Measurements from ENCODE around the gene CYP26B1. TPM values are rescaled to one million over a fixed set of nuclear protein-coding genes. Genes with fewer than 3 reads are reported as not detected.

Gene CYP26B1
- total RNA-seq, 1 donor from 2014 or later = 41.9 TPM

DNA sequence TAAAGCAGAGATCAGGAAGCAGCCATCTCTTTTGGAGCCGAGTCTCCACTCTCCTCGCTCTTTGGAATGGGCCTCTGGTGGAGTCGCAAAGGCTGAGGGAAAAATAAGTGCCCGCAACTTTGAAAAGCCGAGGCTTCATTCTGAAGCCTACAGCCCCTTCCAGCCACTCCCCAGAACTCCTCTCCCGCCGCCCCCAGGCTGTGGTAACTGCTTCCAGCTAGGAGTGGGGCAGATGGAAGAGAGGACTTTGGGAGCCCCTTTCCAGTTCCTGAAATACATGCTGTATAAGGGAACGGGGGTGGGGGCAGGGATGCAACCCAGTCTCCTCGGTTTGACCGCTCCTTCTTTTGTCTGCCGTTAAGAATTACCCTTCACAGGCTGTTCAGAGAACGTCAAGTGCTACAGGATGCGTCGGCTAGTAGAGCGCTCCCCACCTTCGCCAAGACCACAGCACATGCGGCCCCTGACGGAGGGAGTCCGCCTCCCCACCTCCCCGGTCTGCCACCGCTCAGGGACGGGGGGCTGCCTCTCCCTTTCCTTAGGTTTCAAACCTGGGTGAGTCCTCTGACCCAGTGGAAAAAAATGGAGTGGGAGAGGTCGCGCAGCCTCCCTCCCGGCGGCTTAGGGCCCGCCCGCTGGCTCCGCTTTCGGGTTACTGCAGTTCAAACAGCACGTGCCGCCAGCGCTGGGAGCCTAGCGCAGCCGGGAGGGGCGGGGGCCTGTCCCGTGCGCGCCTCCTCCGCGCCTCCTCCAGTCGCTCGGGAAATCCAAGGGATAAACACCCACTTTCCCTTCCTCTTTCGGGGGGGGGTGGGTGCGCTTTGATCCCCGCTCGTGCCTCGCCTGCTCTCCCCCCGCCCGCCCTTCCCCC is 4.9 kb downstream of the CYP26B1 start:
- DNase-seq (ENCODE audit: low spot score) = peak; percentile 93

DNA sequence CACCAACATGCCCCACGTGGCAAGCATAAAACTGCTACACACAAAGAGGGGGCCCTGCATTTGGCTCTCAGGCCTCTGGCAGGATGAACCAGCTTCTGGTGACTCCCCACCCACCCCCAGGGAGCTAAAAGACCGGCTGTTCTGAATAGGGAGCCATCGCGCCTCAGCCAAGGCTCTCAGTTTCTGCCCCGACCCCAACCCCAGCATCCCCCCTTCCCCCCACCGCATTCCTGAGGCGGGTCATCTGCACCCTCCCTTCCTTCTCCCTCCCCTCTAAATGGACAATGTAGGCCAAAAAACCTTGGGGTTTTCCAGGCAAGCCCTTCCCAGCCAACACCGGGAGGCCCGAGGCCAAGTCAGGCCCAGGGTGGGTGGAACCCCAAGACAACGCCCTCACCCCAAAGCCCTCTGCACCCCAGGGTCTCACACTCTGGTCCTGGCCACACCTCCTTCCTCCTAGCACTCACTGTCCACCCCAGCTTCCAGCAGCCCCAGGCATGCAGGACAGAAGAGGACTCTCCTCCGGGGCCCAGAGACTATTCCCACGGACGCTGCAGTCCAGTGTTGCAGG is 5.7 kb downstream of the CYP26B1 start:
- peak; percentile 76 for DNase-seq (ENCODE audit: low spot score)

DNA sequence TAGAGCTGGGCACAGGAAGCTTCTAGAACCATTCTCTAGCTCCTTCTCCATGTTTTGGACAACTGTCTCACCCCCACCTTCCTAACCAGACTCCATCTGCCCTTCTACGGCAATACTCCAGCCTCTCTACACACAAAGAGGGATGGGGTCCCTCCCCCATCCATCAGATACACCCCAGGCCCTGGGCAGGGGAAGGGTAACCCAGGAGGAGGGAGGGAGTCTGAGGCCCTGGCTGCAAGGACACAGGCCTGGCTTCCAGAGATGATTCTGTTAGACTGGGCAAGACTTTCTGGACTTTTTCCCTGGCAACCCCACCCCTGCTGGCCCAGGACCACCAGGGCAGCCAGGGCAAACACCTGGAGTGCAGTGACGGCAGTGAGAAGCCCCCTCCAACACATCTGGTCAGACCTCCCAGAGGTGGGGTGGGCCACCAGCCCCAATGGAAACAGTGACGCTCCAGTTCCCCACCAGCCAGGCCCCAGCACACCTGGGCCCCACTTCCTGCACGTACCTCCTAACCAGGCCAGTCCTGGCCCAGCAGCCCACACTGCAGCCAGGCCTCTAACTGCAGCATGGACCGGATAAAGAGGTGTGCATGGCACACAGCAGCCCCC is 6.5 kb downstream of the CYP26B1 start:
- peak; percentile 75 for DNase-seq (ENCODE audit: low spot score)

DNA sequence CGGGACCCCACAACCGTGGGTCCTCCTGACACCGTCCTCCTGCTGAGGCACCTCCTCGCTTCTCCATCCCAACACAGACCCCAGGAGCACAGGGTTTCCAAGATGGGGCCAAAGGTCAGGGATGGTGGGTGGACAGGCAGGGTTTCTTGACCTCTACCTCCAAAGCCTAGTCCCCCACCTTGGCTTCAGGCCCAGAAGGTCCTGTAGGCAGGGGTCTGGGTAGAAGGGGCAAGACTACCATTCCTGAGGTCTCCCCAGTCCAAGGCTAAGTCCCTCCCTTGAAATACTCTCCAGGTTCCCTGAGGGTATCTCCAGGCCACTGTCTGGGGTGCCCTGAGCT is 7.1 kb downstream of the CYP26B1 start:
- peak; percentile 41 for DNase-seq (ENCODE audit: low spot score)

DNA sequence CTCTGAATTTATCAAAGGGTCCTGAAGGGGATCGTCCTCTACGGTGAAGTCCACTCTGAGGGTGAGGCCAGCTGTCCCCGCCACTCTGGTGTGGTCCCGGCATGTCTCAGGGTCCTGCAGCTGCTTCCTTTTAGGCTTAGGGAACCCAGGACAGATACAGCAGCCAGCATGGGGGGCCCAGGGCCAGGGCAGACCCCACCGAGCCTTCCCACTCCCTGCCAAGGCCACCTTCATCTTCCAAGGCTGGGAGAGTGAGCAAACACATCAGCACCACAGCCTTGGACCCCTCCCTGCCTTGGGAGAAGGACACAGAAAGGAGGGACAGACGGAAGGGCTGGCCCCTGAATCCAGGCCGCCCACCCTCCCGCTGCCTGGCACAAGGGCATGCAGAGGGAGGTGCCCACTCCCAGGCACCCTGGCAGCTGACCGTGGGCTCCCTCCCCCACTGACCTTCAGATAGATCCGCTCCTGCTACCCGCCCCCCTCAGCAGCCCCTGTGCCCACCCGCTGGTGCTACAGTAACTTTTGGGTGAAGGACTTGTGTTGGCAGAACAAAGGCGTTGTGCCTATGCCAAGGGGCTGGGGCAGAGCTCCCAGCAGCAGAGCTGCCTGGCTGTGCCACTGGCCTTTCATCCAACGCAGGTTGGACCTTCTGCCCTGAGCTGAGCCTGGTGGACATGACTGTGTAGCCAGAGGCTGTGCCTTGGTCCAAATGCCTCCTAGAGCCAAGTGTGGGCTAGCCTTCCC is 7.6 kb downstream of the CYP26B1 start:
- peak; percentile 77 for DNase-seq (ENCODE audit: low spot score)

DNA sequence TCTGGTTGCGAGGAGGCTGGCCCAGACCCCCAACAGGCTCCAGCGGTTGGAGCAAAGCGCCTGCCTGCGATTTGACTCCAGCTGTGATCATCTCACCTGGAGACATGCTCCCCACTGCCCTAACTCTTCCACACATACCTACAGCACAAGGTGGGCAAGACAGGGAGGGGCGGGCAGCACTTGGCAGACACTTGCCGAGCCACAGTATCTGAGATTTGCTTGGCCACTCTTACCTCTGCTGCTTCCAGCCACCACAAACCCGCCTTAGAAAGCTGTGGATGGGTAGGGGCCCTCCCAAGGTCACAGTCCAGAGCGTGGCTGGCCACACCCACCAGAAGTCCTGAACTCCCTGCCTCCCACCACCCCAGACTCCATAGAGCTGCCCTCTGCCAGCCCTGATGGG is 8.2 kb downstream of the CYP26B1 start:
- peak; percentile 26 for DNase-seq (ENCODE audit: low spot score)

DNA sequence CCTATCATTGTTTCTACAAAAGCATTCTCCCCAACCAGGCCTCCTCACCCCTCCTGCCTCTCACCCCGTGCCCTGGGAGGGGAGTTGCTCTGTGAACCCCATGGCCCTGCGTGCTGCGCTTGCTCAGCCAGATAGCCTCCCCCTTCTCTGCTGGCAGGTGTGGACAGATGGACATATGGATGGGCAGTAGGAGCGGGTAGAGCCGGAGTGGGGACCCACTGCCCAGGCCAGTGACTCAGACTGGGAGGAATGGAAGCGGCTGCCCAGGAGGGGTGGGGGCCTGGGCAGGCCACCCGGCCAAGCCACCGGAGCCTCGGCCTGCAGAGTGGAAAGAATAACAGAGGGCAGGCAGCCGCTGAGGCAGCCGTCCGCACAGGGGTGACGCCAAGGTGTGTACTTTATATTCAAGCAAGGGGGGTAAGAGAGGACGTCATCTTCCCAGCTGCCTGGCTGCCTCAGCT is 8.7 kb downstream of the CYP26B1 start:
- peak; percentile 85 for DNase-seq (ENCODE audit: low spot score)

DNA sequence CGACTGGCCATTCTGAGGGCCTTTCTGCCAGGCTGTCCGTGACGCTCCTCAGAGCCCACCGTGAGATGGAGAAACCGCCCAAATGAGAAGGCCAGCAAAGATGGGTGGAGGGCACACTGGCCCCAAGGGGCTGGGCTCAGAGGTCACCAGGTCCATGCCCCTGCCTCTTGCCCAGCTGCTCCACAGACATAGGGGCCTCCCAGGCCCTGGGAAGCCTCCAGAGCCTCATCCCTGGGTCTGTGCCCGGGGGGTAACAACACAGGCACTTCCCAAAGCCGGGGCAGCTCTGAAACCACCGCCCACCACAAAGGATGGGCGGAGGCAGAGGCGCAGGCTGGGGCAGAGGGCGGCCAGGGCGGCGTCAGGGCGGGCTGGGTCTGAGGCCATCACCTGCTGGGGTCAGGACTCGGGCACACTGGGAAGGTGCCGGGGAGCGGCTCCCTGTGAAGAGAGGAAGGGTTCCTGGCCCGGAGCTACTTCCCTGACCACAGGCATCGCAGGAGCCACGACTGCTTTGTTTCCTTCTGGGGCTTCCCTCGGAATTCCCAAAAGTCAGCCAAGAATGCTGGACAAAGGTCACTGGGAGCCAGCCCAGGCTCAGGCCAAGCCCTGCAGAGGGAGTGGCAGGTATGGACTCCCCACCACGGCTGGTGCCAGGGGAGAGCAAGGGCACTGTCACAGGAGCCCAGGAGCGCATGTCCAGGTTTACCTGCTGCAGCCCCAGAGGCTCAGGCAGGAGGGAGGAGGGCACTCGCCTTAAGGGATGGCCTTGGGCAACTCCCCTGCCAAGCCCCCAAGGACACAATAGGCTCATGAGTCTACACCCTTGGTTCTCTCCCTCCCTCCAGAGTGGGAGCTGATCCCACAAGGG is 9.4 kb downstream of the CYP26B1 start:
- peak; percentile 85 for DNase-seq (ENCODE audit: low spot score)

DNA sequence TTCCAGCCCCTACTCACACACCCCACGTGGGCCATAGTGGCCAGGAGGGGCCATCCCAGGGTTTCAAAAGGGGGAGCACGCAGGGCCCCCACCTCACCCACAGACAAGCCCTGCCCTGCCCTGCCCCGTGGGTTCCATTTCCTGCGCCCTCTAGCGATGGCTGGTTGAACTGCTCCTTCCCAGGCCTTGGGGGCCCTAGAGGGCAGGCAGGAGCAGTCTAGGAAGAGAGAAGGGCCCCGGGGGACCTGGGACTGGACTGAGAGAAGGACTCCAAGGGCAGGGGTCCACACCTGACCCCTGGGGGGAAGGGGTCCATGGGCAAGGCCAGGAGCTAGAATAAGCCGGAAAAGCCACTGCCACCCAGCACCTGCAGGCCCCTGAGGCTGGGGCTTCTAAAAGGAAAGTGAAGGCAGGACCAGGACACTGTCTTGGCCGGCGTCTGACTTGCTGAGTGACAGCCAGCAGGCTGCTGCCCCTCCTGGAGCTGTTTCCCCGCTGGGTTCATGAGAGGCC is 10.1 kb downstream of the CYP26B1 start:
- peak; percentile 90 for DNase-seq (ENCODE audit: low spot score)

DNA sequence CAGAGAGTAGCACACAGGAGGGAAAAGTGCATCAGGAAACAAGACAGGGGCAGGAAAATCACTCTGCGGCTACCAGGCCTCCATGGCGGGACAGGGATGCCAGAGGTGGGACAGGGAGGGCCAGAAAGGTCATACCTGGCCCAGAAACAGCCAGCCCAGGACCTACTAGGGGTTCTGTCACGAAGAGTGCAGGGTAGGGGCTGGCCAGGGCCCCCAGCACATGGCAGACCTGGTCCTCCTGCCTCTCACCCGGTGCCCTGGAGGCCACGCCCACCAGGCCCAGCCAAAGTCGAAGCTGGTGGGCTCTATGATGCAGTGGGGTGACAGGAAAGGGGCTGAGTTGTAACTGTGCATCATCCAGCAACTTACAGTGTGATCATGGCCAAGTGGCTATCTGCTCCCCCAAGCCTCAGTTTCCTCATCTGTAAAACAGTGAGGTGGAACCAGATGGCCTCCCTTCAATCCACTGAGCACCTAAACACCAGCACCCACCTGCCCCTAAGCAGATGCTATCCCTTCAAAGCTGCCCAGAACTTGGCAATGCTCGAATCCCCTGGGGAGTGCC is 10.6 kb downstream of the CYP26B1 start:
- peak; percentile 33 for DNase-seq (ENCODE audit: low spot score)

DNA sequence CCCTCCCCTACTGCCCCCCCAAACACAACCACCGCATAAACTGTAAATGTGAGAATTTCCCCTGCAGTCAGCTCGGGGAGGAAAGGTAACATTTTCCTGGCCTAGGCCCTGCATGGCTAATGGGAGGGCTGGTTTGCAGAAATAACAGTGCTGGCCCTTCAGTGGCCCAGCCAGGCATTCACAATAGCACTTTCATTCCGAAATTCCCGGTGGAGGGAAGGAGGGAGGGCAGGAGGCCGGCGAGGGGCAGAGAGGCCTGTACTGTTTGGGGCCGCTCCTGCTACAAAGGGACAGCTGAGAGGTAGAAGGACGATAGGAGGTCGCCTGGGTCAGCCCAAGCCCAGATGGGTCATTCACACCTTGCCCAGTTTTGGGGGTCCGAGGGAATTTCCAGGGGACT is 11.3 kb downstream of the CYP26B1 start:
- peak; percentile 78 for DNase-seq (ENCODE audit: low spot score)

DNA sequence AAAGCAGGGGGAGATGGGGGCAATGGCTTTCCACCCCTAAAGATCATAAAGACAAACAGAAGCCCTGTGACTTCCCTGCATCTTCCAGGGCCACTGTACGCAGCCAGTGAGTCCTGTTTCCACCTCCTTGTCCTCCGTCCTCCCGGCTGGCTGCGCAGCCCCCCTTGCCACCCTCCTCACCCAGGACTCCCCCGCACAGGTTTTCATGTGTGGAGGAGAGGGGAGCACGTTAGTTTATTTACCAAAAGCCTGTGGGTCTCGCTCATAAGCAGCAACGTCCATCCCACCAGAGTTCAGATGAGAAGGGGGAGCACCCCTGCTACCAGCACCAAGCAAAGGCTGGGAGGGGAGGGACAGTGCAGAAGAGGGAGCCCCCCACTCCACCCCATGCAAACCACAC is 11.7 kb downstream of the CYP26B1 start:
- peak; percentile 60 for DNase-seq (ENCODE audit: low spot score)

DNA sequence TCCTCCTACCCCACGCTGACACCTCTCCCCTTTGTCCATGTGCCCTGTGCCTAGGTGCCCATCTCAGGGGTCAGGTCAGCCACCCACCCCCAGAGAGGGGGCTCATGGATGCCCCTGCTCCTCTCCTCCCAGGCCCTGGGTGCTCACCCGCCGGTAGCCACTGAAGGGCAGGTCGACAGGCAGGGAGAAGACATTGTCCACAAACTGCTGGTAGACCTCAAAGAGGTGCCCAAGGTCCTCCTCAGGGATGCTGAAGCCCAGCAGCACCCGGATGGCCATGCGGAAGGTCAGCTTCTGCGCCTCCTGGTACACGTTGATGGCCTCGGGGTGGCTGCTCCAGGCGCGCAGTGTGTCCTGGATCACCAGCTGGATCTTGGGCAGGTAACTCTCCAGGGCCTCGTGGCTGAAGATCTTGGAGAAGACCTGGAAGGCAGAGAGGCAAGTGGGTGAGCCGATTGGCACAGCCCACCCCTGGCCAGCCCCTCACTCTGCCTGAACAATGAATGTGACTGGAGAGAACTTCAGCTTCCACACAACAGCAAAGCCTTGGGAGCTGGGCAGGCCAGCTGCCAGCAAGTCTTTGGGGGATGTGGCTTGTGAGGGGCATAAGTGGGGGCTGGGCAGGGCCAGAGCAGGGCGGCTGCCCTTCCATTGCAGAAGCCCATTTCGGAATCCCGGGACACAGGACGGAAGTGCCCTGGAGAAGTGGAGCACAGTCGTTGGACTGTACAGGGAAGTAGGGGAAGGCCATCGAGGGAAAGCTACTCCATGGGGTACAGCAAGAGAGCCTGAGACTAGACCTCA is 12.5 kb downstream of the CYP26B1 start:
- peak; percentile 83 for DNase-seq (ENCODE audit: low spot score)

DNA sequence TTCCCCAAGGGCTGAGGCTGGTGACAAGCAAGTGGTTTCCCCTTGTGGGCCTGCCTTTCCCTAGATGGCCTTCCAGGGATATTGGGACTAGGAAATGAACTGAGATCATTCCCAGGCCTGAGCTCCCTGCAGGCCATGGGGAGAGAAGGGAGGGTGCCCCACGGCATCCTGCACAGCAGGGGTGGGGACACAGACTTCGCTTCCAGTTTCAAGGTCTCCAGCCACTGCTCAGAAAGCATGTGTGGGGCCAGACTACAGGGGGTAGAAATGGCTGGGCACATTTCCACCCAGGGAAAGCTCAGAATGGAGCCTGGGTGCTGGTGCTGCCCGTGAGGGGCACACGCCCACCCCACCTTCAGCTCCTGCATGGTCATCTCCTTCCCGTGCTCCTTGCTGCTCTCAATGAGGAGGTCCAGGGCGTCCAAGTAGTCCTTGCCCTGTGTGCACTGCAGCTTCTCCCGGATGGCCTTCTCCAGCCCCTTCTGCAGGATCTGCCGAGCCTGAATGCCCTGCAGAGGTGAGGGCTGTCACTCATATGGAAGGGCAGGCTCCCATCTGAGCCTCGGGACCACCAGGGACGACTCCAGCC is 13.2 kb downstream of the CYP26B1 start:
- DNase-seq (ENCODE audit: low spot score) = peak; percentile 68

DNA sequence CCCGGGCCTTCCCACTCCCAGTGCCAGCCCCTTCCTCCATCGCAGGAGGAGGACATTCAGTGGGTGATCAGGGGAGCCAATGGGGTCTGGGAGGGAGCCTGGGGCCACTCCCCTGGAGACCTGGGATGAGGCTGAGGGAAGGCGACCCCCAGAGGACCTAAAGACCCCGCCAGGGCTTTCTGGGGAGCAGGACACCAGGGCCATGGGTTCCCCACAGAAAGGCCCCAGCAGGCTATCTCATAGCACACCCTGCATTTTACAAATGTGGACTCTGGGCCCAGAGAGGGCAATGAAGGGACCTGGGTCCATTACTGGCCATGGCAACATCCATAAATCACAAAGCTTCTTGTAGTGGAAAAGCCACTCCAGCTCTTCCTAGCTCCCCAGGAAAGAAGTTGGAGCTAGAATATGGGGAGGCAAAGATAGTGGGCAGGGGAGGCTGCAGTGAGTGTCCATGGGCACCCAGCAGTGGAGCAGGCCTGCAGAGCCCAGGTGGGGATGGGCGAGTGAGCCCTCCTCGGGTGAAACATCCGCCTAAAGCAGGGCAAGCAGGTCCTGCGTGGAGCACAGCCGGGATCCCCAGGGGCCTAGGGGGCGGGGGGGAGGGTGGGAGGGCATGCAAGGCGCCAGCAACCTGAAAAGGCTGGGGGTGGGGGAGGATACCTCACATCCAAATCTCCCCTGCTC is 13.8 kb downstream of the CYP26B1 start:
- peak; percentile 26 for DNase-seq (ENCODE audit: low spot score)

DNA sequence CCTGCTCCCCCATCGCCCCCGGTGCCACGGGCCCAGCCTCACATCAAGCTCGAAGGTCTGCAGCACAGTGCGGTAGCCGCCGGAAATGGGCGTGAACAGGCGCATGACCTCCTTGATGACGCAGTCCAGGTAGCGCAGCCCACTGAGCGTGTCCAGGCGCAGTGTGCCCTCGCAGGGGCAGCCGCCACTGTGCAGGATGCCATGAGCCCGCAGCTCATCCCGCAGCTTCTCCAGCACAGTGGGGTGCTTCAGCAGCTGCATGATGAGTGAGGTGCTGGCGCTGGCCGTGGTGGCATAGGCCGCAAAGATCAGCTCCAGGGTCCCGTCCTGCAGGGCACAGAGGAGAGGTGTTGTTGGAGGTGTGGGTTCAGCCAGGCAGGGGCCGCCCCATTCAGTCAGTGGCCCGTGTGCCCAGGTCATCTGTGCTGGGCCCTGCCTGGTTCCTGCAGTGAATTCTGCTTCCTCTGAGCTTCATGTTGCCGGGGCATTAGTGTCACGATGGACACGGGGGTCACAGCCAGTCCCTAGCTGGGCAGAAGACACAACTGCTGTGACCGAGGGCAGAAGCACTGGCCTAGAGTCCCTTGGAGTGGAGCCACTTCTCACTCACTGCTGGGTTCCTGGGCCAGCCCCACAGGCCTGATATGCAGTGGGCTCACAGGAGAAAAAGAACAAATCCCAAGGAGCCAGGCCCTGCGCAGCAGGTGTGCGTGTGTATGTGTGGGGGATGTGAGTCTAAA is 14.5 kb downstream of the CYP26B1 start:
- peak; percentile 83 for DNase-seq (ENCODE audit: low spot score)

Measured in mesenteric fat pad (tissue), 1 donor.